Neural cell (in vitro differentiated cells): ENCODE results near the gene ASIC4. TPM values are rescaled to one million over a fixed set of nuclear protein-coding genes. Genes with fewer than 3 reads are reported as not detected.

ENCODE experiments used
- H2AFZ ChIP-seq: fragments of 200-600, 300-800 bp; sonication (generic), shearing (Covaris generic); 2 replicates; pipeline ENCODE4 v1.6.0; 2014; ENCODE audit warnings: low read depth, mild to moderate bottlenecking, antibody characterized with exemption, low read length, moderate library complexity
- H3F3A ChIP-seq: fragments of 200-600 bp; shearing (Covaris generic); 2 replicates; pipeline ENCODE4 v1.6.1; 2016; ENCODE audit warnings: mild to moderate bottlenecking, moderate library complexity, mixed read lengths, antibody characterized with exemption, low read length; ENCODE audit not compliant: insufficient read depth, poor library complexity, severe bottlenecking
- H3K27ac ChIP-seq: fragments of 200-600, 300-800 bp; sonication (generic), shearing (Covaris generic); 2 replicates; pipeline ENCODE4 v1.5.1; 2014; ENCODE audit warnings: mild to moderate bottlenecking, low read length, moderate library complexity
- H3K27me3 ChIP-seq: fragments of 300-800, 200-600 bp; sonication (generic), shearing (Covaris generic); 2 replicates; pipeline ENCODE4 v1.6.0; 2014; ENCODE audit warnings: mild to moderate bottlenecking, low read depth, low read length, moderate library complexity; ENCODE audit not compliant: insufficient read depth
- H3K36me3 ChIP-seq: fragments of 300-800, 200-600 bp; sonication (generic), shearing (Covaris generic); 2 replicates; pipeline ENCODE4 v1.5.1; 2014; ENCODE audit warnings: mild to moderate bottlenecking, antibody characterized with exemption, low read length, moderate library complexity; ENCODE audit not compliant: insufficient read depth
- H3K4me2 ChIP-seq: fragments of 300-800, 200-600 bp; sonication (generic), shearing (Covaris generic); 2 replicates; pipeline ENCODE4 v1.6.0; 2014; ENCODE audit warnings: mild to moderate bottlenecking, low read length
- H3K4me3 ChIP-seq: fragments of 300-800, 200-600 bp; sonication (generic), shearing (Covaris generic); 2 replicates; pipeline ENCODE4 v1.5.1; 2014; ENCODE audit warnings: mild to moderate bottlenecking, low read length, moderate library complexity
- H3K79me2 ChIP-seq: fragments of 200-600 bp; shearing (Covaris generic); replicated peaks from 2 replicates; pipeline ENCODE4 v1.6.0; 2014; ENCODE audit warnings: mild to moderate bottlenecking, low read length, moderate library complexity; ENCODE audit not compliant: insufficient read depth
- H3K9ac ChIP-seq: fragments of 300-800, 200-600 bp; sonication (generic), shearing (Covaris generic); 2 replicates; pipeline ENCODE4 v1.6.1; 2016; ENCODE audit warnings: mild to moderate bottlenecking, low read length, mixed read lengths
- H3K9me2 ChIP-seq: fragments of 200-600 bp; shearing (Covaris generic); 2 replicates; pipeline ENCODE4 v1.6.1; 2016; ENCODE audit warnings: mild to moderate bottlenecking, low read length, mixed read lengths; ENCODE audit not compliant: insufficient read depth
- H3K9me3 ChIP-seq: fragments of 200-600, 300-800 bp; sonication (generic), shearing (Covaris generic); 2 replicates; pipeline ENCODE4 v1.6.1; 2016; ENCODE audit warnings: mild to moderate bottlenecking, mixed run types, low read length, moderate library complexity, mixed read lengths
- H4K20me1 ChIP-seq: fragments of 200-600 bp; shearing (Covaris generic); 2 replicates; pipeline ENCODE4 v1.6.1; 2016; ENCODE audit warnings: mild to moderate bottlenecking, mixed run types; ENCODE audit not compliant: insufficient read depth
- EP300 ChIP-seq: fragments of 450-650 bp; conservative IDR thresholded peaks from 2 replicates; pipeline ENCODE4 v1.6.1; 2014; ENCODE audit warnings: antibody characterized with exemption, mild to moderate bottlenecking, moderate library complexity; ENCODE audit not compliant: poor library complexity, severe bottlenecking
- EZH2 ChIP-seq: fragments of 200-600, 300-800 bp; shearing (Covaris generic), sonication (generic); IDR thresholded peaks from 2 replicates; pipeline ENCODE4 v1.6.1; 2014; ENCODE audit warnings: antibody characterized with exemption, low read length, borderline replicate concordance, mild to moderate bottlenecking; ENCODE audit not compliant: insufficient read depth, poor library complexity, severe bottlenecking
- MXI1 ChIP-seq: fragments of 450-650 bp; conservative IDR thresholded peaks from 2 replicates; pipeline ENCODE4 v1.6.1; 2014; ENCODE audit warnings: antibody characterized with exemption, mild to moderate bottlenecking; ENCODE audit not compliant: poor library complexity, severe bottlenecking
- POLR2AphosphoS5 ChIP-seq: IDR thresholded peaks from 2 replicates; pipeline ENCODE4 v1.6.1; 2012
- RAD21 ChIP-seq: fragments of 450-650 bp; conservative IDR thresholded peaks from 2 replicates; pipeline ENCODE4 v1.6.1; 2014; ENCODE audit warnings: antibody characterized with exemption, mild to moderate bottlenecking, moderate library complexity
- SMC3 ChIP-seq: fragments of 450-650 bp; conservative IDR thresholded peaks from 2 replicates; pipeline ENCODE4 v1.6.1; 2014; ENCODE audit warnings: antibody characterized with exemption, mild to moderate bottlenecking, moderate library complexity; ENCODE audit not compliant: poor library complexity
- TAF1 ChIP-seq: IDR thresholded peaks from 2 replicates; pipeline ENCODE4 v1.6.1; 2012; ENCODE audit warnings: low read depth
- polyA plus RNA-seq: library from polyadenylated mRNA; depleted of rRNA; stranded (reverse); fragments of >200 nt; gene quantifications from 2 replicates; pipeline ENCODE4 v1.2.3, GENCODE V29; 2014
- TF ChIP-seq, protein P1 (sequence below): IDR thresholded peaks from 2 replicates; pipeline ENCODE4 v1.6.1; 2012; ENCODE audit warnings: borderline replicate concordance
- TF ChIP-seq, protein P2 (sequence below): fragments of 450-650 bp; IDR thresholded peaks from 2 replicates; pipeline ENCODE4 v1.5.1; 2014; ENCODE audit warnings: antibody characterized with exemption, mild to moderate bottlenecking, moderate library complexity; ENCODE audit not compliant: poor library complexity, severe bottlenecking

Gene ASIC4
- polyA plus RNA-seq, 1 donor from 2014 or later: 2.7 TPM

DNA sequence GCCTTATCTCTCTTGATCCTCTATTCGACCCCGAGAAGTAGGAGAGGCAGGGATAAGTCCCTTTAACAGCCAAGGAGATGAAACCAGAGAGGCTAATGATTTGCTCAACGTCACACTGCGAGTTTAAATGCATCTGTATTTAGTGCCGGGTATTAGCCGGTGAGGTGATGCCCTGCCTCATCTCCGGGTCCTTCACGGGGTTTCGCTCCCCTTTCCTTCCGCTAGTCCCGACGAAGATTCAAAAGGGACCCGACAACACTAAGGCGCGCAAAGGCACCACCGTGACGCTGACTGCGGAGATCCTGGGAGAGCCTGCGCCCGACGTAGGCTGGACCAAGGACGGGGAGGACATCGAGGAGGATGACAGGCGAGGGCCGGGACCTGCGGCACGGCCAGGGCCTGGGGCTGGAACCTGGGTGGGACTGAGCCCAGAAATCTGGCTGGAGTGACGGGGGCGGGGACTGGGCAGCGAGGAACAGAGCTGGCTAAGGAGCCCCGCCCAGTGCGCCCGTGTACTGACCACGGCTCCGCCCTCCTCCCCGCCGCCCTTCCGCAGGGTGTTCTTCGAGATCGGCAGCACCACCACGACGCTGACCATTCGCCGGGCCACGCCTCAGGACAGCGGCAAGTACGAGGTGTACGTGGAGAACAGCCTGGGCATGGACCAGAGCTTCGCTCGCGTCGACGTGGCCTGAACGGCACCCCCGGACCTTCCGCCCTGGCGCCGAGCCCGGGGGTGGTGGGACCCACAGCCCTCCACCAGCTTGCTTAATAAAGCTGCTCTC is 16.6 kb upstream of the ASIC4 start:
- no peak overlapping the region for H2AFZ ChIP-seq
- H3K27ac ChIP-seq: no peak overlapping the region
- no peak overlapping the region for H3K9ac ChIP-seq

DNA sequence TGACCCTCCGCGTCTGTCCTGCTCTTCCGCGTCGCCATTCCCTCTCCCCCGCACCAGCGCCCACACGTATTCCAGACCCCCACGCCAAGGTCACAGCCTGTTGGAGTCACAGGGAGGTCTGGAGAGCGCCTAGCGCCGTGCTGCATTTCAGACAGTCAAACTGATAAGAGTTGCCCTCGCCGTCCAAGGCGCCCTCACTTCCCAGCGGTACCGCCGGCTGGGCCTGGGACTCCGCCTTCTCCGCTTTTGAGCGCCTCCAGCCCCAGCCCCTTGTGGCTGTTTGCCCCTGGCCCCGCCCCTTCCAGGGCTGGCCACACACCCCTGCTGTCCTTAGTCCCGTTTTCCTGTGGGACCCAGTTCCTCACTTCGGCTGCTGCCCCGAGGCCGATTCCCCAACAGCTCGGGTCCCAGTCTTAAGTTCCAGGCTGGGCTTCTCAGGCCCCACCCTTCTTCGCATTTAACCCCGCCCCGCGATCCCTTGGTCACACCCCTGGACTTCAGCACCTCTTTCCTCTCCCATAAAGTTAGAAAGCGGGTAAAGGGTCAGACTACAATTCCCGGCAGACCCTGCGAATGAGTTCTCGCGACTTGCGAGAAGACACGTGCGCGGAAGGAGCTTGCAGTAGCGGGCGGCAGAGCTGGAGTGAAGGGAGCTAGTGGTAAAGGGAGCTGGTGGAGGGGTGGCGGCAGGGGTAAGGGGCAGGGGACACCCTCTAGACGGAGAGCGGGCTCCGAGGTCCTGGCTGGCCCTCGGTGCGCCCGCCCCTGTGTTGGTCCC is 15.8 kb upstream of the ASIC4 start, which contains the start of gene GMPPA:
Gene GMPPA, plus strand, starts transcription at position 612 of the 778 bp plus-strand sequence. CDS start 1,085 bp downstream, outside the sequence.
- Histone ChIP-seq H3K9me2 (no peaks in the 10 kb centered on the region), H3K9ac (peak within 1 kb of the TSS; percentile 71), H3K36me3 (no peaks in the 10 kb centered on the region), H3K27ac (no peak within 1 kb of the TSS), H2AFZ (peak within 1 kb of the TSS; percentile 83), H3K79me2 (no peaks in the 10 kb centered on the region), H3K9me3 (no peaks in the 10 kb centered on the region), H3F3A (no peaks in the 10 kb centered on the region), H3K4me3 (peak within 1 kb of the TSS; percentile 73), H3K27me3 (peaks cover 52% of the 10 kb centered on the region), H4K20me1 (no peaks in the 10 kb centered on the region), H3K4me2 (peak within 1 kb of the TSS; percentile 80)
- TF ChIP-seq EZH2: peak; percentile 85
- no peak for TF ChIP-seq RAD21
- TF ChIP-seq, protein P1, sequence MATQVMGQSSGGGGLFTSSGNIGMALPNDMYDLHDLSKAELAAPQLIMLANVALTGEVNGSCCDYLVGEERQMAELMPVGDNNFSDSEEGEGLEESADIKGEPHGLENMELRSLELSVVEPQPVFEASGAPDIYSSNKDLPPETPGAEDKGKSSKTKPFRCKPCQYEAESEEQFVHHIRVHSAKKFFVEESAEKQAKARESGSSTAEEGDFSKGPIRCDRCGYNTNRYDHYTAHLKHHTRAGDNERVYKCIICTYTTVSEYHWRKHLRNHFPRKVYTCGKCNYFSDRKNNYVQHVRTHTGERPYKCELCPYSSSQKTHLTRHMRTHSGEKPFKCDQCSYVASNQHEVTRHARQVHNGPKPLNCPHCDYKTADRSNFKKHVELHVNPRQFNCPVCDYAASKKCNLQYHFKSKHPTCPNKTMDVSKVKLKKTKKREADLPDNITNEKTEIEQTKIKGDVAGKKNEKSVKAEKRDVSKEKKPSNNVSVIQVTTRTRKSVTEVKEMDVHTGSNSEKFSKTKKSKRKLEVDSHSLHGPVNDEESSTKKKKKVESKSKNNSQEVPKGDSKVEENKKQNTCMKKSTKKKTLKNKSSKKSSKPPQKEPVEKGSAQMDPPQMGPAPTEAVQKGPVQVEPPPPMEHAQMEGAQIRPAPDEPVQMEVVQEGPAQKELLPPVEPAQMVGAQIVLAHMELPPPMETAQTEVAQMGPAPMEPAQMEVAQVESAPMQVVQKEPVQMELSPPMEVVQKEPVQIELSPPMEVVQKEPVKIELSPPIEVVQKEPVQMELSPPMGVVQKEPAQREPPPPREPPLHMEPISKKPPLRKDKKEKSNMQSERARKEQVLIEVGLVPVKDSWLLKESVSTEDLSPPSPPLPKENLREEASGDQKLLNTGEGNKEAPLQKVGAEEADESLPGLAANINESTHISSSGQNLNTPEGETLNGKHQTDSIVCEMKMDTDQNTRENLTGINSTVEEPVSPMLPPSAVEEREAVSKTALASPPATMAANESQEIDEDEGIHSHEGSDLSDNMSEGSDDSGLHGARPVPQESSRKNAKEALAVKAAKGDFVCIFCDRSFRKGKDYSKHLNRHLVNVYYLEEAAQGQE: peak; percentile 52
- no peak for TF ChIP-seq SMC3
- TF ChIP-seq EP300: no peak
- TF ChIP-seq MXI1: peak; percentile 51
- TF ChIP-seq POLR2AphosphoS5: peak; percentile 92
- TF ChIP-seq, protein P2, sequence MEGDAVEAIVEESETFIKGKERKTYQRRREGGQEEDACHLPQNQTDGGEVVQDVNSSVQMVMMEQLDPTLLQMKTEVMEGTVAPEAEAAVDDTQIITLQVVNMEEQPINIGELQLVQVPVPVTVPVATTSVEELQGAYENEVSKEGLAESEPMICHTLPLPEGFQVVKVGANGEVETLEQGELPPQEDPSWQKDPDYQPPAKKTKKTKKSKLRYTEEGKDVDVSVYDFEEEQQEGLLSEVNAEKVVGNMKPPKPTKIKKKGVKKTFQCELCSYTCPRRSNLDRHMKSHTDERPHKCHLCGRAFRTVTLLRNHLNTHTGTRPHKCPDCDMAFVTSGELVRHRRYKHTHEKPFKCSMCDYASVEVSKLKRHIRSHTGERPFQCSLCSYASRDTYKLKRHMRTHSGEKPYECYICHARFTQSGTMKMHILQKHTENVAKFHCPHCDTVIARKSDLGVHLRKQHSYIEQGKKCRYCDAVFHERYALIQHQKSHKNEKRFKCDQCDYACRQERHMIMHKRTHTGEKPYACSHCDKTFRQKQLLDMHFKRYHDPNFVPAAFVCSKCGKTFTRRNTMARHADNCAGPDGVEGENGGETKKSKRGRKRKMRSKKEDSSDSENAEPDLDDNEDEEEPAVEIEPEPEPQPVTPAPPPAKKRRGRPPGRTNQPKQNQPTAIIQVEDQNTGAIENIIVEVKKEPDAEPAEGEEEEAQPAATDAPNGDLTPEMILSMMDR: no peak
- TF ChIP-seq TAF1: peak; percentile 93

More for the DNA sequence above, 16.6 kb upstream of the ASIC4 start:
- Histone ChIP-seq H3K9me2 (no peaks in the 10 kb centered on the region), H4K20me1 (no peaks in the 10 kb centered on the region), H3K4me2 (no peak overlapping the region), H3K79me2 (no peaks in the 10 kb centered on the region), H3K9me3 (no peaks in the 10 kb centered on the region), H3K4me3 (peak overlapping the region; percentile 73), H3F3A (no peaks in the 10 kb centered on the region), H3K36me3 (no peaks in the 10 kb centered on the region), H3K27me3 (peaks cover 60% of the 10 kb centered on the region)
- no peak for TF ChIP-seq MXI1
